HG03196 (cell line): ENCODE results near the gene LHX4.

ENCODE experiments used
- ATAC-seq: cut with Tn5 transposase; IDR thresholded peaks from one replicate; pipeline ENCODE4 v1.9.1; 2021; ENCODE audit not compliant: unreplicated experiment

The LHX4 gene

GRCh38 chr1:180256341-180257027, 26.4 kb downstream of the LHX4 start:
- no peak for ATAC-seq

- ATAC-seq = no peak
Measured at GRCh38 chr1:180257028-180257386, 26.9 kb downstream of the LHX4 start.

GRCh38 chr1:180257486-180257885, 27.4 kb downstream of the LHX4 start:
- ATAC-seq = no peak

- ATAC-seq = no peak
Measured at GRCh38 chr1:180258290-180258689, 28.2 kb downstream of the LHX4 start.

GRCh38 chr1:180258935-180259334, 28.9 kb downstream of the LHX4 start:
- no peak for ATAC-seq

- no peak for ATAC-seq
Measured at GRCh38 chr1:180259431-180260338, 29.6 kb downstream of the LHX4 start.

GRCh38 chr1:180260541-180260940, 30.5 kb downstream of the LHX4 start:
- ATAC-seq = no peak

- no peak for ATAC-seq
Measured at GRCh38 chr1:180261030-180261429, 31.0 kb downstream of the LHX4 start.

GRCh38 chr1:180261524-180262155, 31.6 kb downstream of the LHX4 start:
- no peak for ATAC-seq

- no peak for ATAC-seq
Measured at GRCh38 chr1:180262628-180263488, 32.8 kb downstream of the LHX4 start.

- ATAC-seq = no peak
Measured at GRCh38 chr1:180264595-180264994, 34.5 kb downstream of the LHX4 start.

GRCh38 chr1:180265201-180265600, 35.1 kb downstream of the LHX4 start:
- ATAC-seq = no peak

- no peak for ATAC-seq
Measured at GRCh38 chr1:180265871-180266270, 35.8 kb downstream of the LHX4 start.

- no peak for ATAC-seq
Measured at GRCh38 chr1:180266275-180267210, 36.5 kb downstream of the LHX4 start.

- ATAC-seq = no peak
Measured at GRCh38 chr1:180267211-180267561, 37.1 kb downstream of the LHX4 start.

GRCh38 chr1:180267761-180268555, 37.9 kb downstream of the LHX4 start:
- ATAC-seq = no peak

GRCh38 chr1:180268556-180269075, 38.6 kb downstream of the LHX4 start:
- no peak for ATAC-seq

- ATAC-seq = no peak
Measured at GRCh38 chr1:180269645-180270529, 39.8 kb downstream of the LHX4 start.
